ENCODE data around the gene MAOA.
"Not testable (repeated sequence)": the region's sequence is repeated elsewhere in the genome, so short reads cannot be mapped to it uniquely, and the experiment has no call there.

The MAOA gene

DNA sequence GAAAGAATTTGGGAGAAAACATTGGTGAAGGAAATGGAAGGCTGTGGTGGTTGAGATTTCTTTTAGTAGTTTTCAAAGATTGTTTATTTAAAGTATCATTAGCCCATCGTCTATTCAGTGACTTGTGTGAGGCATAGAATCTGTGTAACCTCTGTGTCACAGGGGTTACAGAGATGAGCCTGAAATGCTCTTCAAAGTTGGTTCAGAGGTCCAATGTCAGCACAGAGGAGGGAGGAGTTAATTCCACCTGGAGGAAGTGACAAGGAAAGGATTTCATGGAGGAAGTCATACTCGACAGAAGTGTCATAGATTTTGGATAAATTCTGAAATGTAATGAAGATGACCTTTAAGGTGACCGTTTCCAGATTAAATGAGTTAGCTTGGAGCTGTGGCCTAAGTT is 8.2 kb downstream of the MAOA start:
- Histone ChIP-seq H3K27me3 (peaks cover 7% of the 10 kb centered on the region), H3K4me3 (ENCODE audit: low read depth in 1 of 2, low read length in 1 of 2) (no peak overlapping the region), H3K27ac (no peak overlapping the region), H3K9me3 (no peaks in the 10 kb centered on the region), H3K36me3 (no peaks in the 10 kb centered on the region), H3K4me1 (ENCODE audit: control insufficient read depth in 1 of 2, insufficient read depth in 1 of 2, low read depth in 1 of 2, low read length in 1 of 2) (no peaks in the 10 kb centered on the region)
- TF ChIP-seq, protein P1, sequence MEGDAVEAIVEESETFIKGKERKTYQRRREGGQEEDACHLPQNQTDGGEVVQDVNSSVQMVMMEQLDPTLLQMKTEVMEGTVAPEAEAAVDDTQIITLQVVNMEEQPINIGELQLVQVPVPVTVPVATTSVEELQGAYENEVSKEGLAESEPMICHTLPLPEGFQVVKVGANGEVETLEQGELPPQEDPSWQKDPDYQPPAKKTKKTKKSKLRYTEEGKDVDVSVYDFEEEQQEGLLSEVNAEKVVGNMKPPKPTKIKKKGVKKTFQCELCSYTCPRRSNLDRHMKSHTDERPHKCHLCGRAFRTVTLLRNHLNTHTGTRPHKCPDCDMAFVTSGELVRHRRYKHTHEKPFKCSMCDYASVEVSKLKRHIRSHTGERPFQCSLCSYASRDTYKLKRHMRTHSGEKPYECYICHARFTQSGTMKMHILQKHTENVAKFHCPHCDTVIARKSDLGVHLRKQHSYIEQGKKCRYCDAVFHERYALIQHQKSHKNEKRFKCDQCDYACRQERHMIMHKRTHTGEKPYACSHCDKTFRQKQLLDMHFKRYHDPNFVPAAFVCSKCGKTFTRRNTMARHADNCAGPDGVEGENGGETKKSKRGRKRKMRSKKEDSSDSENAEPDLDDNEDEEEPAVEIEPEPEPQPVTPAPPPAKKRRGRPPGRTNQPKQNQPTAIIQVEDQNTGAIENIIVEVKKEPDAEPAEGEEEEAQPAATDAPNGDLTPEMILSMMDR (IDR thresholded peaks at IDR 0.05): no peak

DNA sequence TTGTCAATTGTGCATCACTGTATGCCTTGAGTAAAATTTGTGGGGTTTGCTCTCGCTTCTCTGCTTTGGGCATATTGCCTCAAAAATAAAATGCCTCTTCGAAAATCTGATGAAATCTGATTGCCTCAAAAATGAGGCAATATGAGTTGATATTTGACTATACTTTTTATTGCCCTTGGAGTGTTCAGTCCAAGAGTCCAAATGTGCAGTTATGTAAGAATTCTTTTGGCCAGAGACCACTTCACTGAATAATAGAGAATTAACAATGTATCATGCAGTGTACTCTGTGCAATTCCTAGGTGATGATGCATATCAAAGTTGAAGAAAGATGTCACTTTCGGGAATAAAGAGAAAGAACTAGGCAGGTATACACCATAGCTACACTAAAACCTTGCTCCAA is 8.6 kb downstream of the MAOA start:
- Histone ChIP-seq H3K4me3 (ENCODE audit: low read depth in 1 of 2, low read length in 1 of 2) (no peak overlapping the region), H3K4me1 (ENCODE audit: control insufficient read depth in 1 of 2, insufficient read depth in 1 of 2, low read depth in 1 of 2, low read length in 1 of 2) (no peaks in the 10 kb centered on the region), H3K27me3 (peaks cover 7% of the 10 kb centered on the region), H3K36me3 (no peaks in the 10 kb centered on the region), H3K27ac (no peak overlapping the region), H3K9me3 (no peaks in the 10 kb centered on the region)
- TF ChIP-seq, protein P1 (IDR thresholded peaks at IDR 0.05): no peak

DNA sequence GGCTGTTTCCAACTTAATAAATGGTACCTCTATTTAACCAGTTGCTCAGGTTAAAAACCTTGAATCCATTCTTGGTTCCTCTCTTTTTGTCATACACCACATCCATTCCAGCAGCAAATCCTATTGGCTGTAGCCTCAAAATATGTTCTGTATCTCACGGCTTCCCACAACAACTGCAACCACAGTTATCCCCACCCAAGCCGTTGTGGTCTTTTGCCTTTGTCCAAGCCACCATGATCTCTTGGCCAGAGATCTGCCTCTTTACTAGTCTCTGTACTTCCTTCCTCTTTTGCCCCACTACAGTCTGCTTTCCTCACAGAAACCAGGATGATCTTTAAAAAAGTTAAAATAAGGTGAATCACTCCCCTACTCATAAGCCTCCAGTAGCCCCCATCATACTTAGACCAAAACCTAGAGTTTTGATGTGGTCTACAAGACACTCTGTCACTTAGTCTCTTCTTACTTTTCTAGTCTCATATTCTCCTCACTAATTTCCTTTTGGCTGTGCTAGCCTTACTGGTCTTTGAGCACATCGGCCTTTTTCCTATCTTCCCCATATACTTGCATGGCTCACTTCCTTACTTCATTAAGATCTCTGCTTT is 10.3 kb downstream of the MAOA start:
- H3K27ac ChIP-seq: no peak overlapping the region
- H3K9me3 ChIP-seq: no peaks in the 10 kb centered on the region
- H3K4me1 ChIP-seq (ENCODE audit: control insufficient read depth in 1 of 2, insufficient read depth in 1 of 2, low read depth in 1 of 2, low read length in 1 of 2): no peaks in the 10 kb centered on the region
- no peaks in the 10 kb centered on the region for H3K36me3 ChIP-seq
- TF ChIP-seq, protein P1 (IDR thresholded peaks at IDR 0.05): no peak
- H3K27me3 ChIP-seq: peaks cover 5% of the 10 kb centered on the region
- no peak overlapping the region for H3K4me3 ChIP-seq (ENCODE audit: low read depth in 1 of 2, low read length in 1 of 2)

DNA sequence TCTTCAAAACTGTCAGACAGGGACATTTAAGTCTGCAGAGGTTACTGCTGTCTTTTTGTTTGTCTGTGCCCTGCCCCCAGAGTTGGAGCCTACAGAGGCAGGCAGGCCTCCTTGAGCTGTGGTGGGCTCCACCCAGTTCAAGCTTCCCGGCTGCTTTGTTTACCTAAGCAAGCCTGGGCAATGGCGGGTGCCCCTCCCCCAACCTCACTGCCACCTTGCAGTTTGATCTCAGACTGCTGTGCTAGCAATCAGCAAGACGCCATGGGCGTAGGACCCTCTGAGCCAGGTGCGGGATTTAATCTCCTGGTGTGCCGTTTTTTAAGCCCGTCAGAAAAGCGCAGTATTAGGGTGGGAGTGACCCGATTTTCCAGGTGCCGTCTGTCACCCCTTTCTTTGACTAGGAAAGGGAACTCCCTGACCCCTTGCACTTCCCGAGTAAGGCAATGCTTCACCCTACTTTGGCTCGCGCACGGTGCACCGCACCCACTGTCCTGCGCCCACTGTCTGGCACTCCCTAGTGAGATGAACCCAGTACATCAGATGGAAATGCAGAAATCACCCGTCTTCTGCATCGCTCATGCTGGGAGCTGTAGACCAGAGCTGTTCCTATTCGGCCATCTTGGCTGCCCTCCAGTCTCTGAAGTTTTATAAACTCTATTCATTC is 20.0 kb downstream of the MAOA start:
- H3K36me3 ChIP-seq; H3K9me3 ChIP-seq; H3K27me3 ChIP-seq; H3K4me3 ChIP-seq (ENCODE audit: low read depth in 1 of 2, low read length in 1 of 2); H3K27ac ChIP-seq; H3K4me1 ChIP-seq (ENCODE audit: control insufficient read depth in 1 of 2, insufficient read depth in 1 of 2, low read depth in 1 of 2, low read length in 1 of 2): not testable (repeated sequence)

DNA sequence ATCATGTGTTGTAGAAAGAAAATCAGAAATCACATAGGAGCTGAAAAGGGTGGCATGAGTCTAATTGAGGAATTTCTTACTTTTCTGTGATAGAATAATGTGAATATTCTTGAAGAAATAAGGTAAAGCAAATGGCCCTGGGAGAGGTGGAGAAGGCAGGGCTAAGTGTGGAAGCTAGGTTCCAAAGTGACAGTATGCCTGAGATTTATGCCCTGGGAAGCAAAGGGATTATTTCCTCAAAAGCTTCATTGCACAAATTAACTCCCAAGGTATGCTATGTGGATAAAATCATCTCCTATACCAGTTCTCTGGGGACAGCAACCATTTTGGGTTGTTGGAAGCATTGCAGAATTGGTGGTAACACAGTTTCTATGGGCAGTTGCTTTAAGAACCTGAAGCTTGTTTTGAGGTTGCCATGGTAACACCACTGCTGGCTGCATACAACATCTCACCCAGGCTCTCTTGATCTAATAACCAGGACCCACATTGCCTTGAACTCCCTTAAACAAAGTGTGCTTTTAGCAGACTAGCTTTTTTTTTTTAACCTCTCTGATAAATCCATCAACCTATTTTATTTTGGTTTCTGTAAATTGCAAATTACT is 21.0 kb downstream of the MAOA start:
- Histone ChIP-seq H3K4me1 (ENCODE audit: control insufficient read depth in 1 of 2, insufficient read depth in 1 of 2, low read depth in 1 of 2, low read length in 1 of 2) (no peaks in the 10 kb centered on the region), H3K27me3 (no peaks in the 10 kb centered on the region), H3K27ac (no peak overlapping the region), H3K4me3 (ENCODE audit: low read depth in 1 of 2, low read length in 1 of 2) (no peak overlapping the region), H3K36me3 (no peaks in the 10 kb centered on the region), H3K9me3 (no peaks in the 10 kb centered on the region)
- TF ChIP-seq, protein P1 (IDR thresholded peaks at IDR 0.05): no peak

DNA sequence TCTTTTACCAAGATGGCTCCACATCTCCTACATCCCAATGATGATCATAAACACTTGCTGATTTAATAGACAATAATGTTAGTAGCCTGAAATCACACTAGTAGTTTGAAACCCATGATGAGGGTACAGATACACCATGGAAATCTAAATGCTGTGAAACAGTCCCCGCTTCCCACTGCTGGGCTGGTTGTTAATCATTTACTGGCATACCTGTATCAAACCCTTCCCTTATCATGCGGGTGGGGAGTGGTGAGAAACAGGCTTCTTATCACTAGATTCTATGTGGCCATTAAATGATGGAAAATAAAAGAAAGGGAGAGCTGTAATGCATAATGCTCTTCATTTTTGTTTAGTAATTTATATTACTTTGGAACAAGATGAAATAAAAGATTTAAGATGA is 21.9 kb downstream of the MAOA start:
- H3K9me3 ChIP-seq: no peaks in the 10 kb centered on the region
- no peak overlapping the region for H3K4me3 ChIP-seq (ENCODE audit: low read depth in 1 of 2, low read length in 1 of 2)
- H3K27me3 ChIP-seq: no peaks in the 10 kb centered on the region
- H3K27ac ChIP-seq: no peak overlapping the region
- H3K36me3 ChIP-seq: no peaks in the 10 kb centered on the region
- no peaks in the 10 kb centered on the region for H3K4me1 ChIP-seq (ENCODE audit: control insufficient read depth in 1 of 2, insufficient read depth in 1 of 2, low read depth in 1 of 2, low read length in 1 of 2)
- TF ChIP-seq, protein P1 (IDR thresholded peaks at IDR 0.05): no peak
